Panc1 (cell line): ENCODE results near the gene MTOR. TPM values are rescaled to one million over a fixed set of nuclear protein-coding genes. Genes with fewer than 3 reads are reported as not detected.

ENCODE experiments used
- ATAC-seq: fragments of 200-7000 bp; cut with Tn5 transposase; 2 replicates; pipeline ENCODE4 v1.9.1; 2020; ENCODE audit warnings: mild to moderate bottlenecking, moderate library complexity
- BruUV-seq: library from RNA; stranded (reverse); fragments of 400-500 nt; replicated peaks from 2 replicates; lab custom pipeline; 2021; lab: Mats Ljungman, UMichigan
- CTCF ChIA-PET: fragments of 300-600 bp; sonication (Branson Sonifier 250); formaldehyde crosslinking; loops from one replicate; lab custom pipeline; 2022; ENCODE audit warnings: antibody characterized with exemption; lab: Charles Lee
- POLR2A ChIA-PET: fragments of 300-600 bp; sonication (Branson Sonifier 250); formaldehyde crosslinking; loops from one replicate; lab custom pipeline; 2022; ENCODE audit warnings: antibody characterized with exemption; lab: Charles Lee
- DNase-seq: peaks from one replicate; pipeline ENCODE4 v3.0.0-alpha.2; 2010; ENCODE audit warnings: low read depth, low spot score
- H3K27ac ChIP-seq: 2 replicates; pipeline ENCODE4 v1.5.1; 2011; ENCODE audit warnings: mild to moderate bottlenecking, low read length, inconsistent platforms
- H3K27me3 ChIP-seq: fragments of 200-500 bp; sonication (Bioruptor generic); 2 replicates; pipeline ENCODE4 v1.6.0; 2014; ENCODE audit warnings: low read length, inconsistent platforms; ENCODE audit not compliant: control insufficient read depth, insufficient read depth
- H3K36me3 ChIP-seq: fragments of 200-500 bp; sonication (Bioruptor generic); 2 replicates; pipeline ENCODE4 v1.5.1; 2014; ENCODE audit warnings: inconsistent platforms, mild to moderate bottlenecking, low read length, moderate library complexity; ENCODE audit not compliant: control insufficient read depth, insufficient read depth
- H3K4me1 ChIP-seq: 2 replicates; pipeline ENCODE4 v1.5.1; 2011; ENCODE audit warnings: inconsistent platforms, mild to moderate bottlenecking, low read length, moderate library complexity; ENCODE audit not compliant: control insufficient read depth, insufficient read depth
- H3K4me3 ChIP-seq, 2 experiments: 2 replicates each; pipeline ENCODE4 v1.5.1; 2011 to 2012; ENCODE audit warnings: low read depth in 2 of 2, low read length in 2 of 2, mild to moderate bottlenecking in 2 of 2, inconsistent platforms in 1 of 2, moderate library complexity in 1 of 2
- H3K9me3 ChIP-seq: fragments of 200-500 bp; sonication (Bioruptor generic); 2 replicates; pipeline ENCODE4 v1.5.1; 2014; ENCODE audit warnings: low read depth, mild to moderate bottlenecking, inconsistent platforms, low read length, moderate library complexity; ENCODE audit not compliant: control insufficient read depth, insufficient read depth
- CTCF ChIP-seq: fragments of 450-650 bp; IDR thresholded peaks from 2 replicates; pipeline ENCODE4 v1.5.1; 2017; ENCODE audit warnings: mild to moderate bottlenecking
- POLR2AphosphoS5 ChIP-seq: IDR thresholded peaks from 2 replicates; pipeline ENCODE4 v1.6.1; 2012; ENCODE audit warnings: mild to moderate bottlenecking, low read depth, low read length, moderate library complexity
- SIN3A ChIP-seq: IDR thresholded peaks from 2 replicates; pipeline ENCODE4 v1.6.1; 2012; ENCODE audit warnings: low read depth, mild to moderate bottlenecking, low read length, moderate library complexity, borderline replicate concordance; ENCODE audit not compliant: insufficient read depth
- TCF7L2 ChIP-seq: IDR thresholded peaks from 2 replicates; pipeline ENCODE4 v1.6.1; 2011; ENCODE audit warnings: mild to moderate bottlenecking, low read depth, low read length, inconsistent platforms
- in situ Hi-C: cut with HindIII; loops from 2 replicates; pipeline ENCODE4 v1.10.0; 2016; ENCODE audit warnings: low sequenced_read_pairs, low pct_unique_long_range_greater_than_20kb
- intact Hi-C: fragments of 100-400 bp; cut with micrococcal nuclease; formaldehyde crosslinking; loops from one replicate; pipeline ENCODE4 v1.10.0; 2022; ENCODE audit not compliant: unreplicated experiment
- total RNA-seq: library from RNA; stranded (reverse); gene quantifications from one replicate; pipeline ENCODE4 v1.2.1, GENCODE V29; 2021; ENCODE audit not compliant: unreplicated experiment
- TF ChIP-seq, protein P1 (sequence below), 2 experiments: IDR thresholded peaks; 2 replicates each; pipeline ENCODE4 v1.6.1; 2011 to 2012; ENCODE audit warnings: low read depth in 2 of 2, control low read depth in 1 of 2, low read length in 1 of 2, mild to moderate bottlenecking in 1 of 2, moderate library complexity in 1 of 2; ENCODE audit not compliant: insufficient read depth in 1 of 2

MTOR gene
- total RNA-seq, 1 experiment from 2014 or later, result 71.2 TPM

GRCh38 chr1:11156441-11156840 is 105.9 kb downstream of the MTOR start:
- BruUV-seq, result no TSS peak
- no peak overlapping the region for H3K4me3 ChIP-seq
- POLR2A ChIA-PET, result no interaction called here
- H3K9me3 ChIP-seq, result no peaks in the 10 kb centered on the region
- CTCF ChIA-PET, result no interaction called here
- H3K36me3 ChIP-seq, result peaks cover 4% of the 10 kb centered on the region
- H3K4me1 ChIP-seq, result 0 out of 2 replicates have a peak, but pooled peaks cover 3% of the 10 kb centered on the region
- DNase-seq (no peak), ATAC-seq (no peak)
- TF ChIP-seq TCF7L2 (no peak), CTCF (no peak), SIN3A (no peak), POLR2AphosphoS5 (no peak)
- TF ChIP-seq, protein P1, sequence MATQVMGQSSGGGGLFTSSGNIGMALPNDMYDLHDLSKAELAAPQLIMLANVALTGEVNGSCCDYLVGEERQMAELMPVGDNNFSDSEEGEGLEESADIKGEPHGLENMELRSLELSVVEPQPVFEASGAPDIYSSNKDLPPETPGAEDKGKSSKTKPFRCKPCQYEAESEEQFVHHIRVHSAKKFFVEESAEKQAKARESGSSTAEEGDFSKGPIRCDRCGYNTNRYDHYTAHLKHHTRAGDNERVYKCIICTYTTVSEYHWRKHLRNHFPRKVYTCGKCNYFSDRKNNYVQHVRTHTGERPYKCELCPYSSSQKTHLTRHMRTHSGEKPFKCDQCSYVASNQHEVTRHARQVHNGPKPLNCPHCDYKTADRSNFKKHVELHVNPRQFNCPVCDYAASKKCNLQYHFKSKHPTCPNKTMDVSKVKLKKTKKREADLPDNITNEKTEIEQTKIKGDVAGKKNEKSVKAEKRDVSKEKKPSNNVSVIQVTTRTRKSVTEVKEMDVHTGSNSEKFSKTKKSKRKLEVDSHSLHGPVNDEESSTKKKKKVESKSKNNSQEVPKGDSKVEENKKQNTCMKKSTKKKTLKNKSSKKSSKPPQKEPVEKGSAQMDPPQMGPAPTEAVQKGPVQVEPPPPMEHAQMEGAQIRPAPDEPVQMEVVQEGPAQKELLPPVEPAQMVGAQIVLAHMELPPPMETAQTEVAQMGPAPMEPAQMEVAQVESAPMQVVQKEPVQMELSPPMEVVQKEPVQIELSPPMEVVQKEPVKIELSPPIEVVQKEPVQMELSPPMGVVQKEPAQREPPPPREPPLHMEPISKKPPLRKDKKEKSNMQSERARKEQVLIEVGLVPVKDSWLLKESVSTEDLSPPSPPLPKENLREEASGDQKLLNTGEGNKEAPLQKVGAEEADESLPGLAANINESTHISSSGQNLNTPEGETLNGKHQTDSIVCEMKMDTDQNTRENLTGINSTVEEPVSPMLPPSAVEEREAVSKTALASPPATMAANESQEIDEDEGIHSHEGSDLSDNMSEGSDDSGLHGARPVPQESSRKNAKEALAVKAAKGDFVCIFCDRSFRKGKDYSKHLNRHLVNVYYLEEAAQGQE (IDR thresholded peaks at IDR 0.05; ENCODE audit: insufficient read depth in 1 of 2, low read depth in 2 of 2, low read length in 1 of 2), result no peak
- H3K27me3 ChIP-seq, result no peaks in the 10 kb centered on the region
- in situ Hi-C loops, result no loop called here
- H3K27ac ChIP-seq, result peak overlapping the region; percentile 9; the same call in 1 of the 2 replicates
- intact Hi-C loops, result no loop called here

GRCh38 chr1:11153184-11153583 is 109.2 kb downstream of the MTOR start:
- H3K27me3 ChIP-seq, result no peaks in the 10 kb centered on the region
- intact Hi-C loops (no loop called here), in situ Hi-C loops (no loop called here)
- no TSS peak for BruUV-seq
- peaks cover 8% of the 10 kb centered on the region for H3K36me3 ChIP-seq
- no peak for ATAC-seq
- POLR2A ChIA-PET, result no interaction called here
- TF ChIP-seq SIN3A (no peak), POLR2AphosphoS5 (no peak), TCF7L2 (no peak), CTCF (no peak)
- TF ChIP-seq, protein P1 (IDR thresholded peaks at IDR 0.05; ENCODE audit: insufficient read depth in 1 of 2, low read depth in 2 of 2, low read length in 1 of 2), result no peak
- H3K4me1 ChIP-seq, result 0 out of 2 replicates have a peak, but pooled peaks cover 3% of the 10 kb centered on the region
- no peaks in the 10 kb centered on the region for H3K9me3 ChIP-seq
- CTCF ChIA-PET, result no interaction called here
- H3K27ac ChIP-seq, result peak overlapping the region; percentile 52; the same call in 1 of the 2 replicates
- H3K4me3 ChIP-seq, result no peak overlapping the region
- DNase-seq, result no peak
